ENCODE results near the gene EIF4G1.

EIF4G1 gene

DNA sequence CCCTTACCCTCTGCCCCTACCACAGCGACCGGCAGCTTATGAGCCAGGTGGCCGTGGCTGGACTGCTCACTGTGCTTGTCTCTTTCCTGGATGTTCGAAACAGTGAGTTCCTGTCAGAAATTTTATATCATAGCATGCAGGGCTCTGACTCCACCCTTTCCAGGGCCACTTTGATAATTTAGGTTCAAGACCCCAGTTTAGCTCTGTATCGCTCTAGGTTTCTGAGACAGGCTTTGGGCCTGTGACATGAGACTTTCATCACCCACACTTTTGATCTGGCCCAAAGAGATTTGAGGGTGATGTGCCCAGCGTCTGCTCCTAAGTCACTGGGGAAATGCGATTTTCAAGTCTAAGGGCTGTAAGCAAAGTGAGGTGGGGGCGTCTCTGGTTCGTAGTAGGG lies 6.5 kb upstream of the EIF4G1 start:
- DNase-seq (ENCODE audit: low read depth), result no peak

DNA sequence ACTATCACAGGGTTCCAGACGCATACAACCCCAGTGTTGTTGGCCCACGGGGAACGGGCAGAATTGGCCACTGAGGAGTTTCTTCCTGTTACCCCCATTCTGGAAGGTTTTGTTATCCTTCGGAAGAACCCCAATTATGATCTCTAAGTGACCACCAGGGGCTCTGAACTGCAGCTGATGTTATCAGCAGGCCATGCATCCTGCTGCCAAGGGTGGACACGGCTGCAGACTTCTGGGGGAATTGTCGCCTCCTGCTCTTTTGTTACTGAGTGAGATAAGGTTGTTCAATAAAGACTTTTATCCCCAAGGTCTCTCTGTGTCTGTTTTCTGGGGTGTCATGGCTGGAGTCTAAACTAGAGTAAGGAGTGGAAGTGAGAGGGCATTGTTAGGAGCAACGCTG lies 5.7 kb upstream of the EIF4G1 start:
- no peak for DNase-seq (ENCODE audit: low read depth)

GRCh38 chr3:184311633-184312032 lies 2.8 kb upstream of the EIF4G1 start:
- no peak for DNase-seq (ENCODE audit: low read depth)

DNA sequence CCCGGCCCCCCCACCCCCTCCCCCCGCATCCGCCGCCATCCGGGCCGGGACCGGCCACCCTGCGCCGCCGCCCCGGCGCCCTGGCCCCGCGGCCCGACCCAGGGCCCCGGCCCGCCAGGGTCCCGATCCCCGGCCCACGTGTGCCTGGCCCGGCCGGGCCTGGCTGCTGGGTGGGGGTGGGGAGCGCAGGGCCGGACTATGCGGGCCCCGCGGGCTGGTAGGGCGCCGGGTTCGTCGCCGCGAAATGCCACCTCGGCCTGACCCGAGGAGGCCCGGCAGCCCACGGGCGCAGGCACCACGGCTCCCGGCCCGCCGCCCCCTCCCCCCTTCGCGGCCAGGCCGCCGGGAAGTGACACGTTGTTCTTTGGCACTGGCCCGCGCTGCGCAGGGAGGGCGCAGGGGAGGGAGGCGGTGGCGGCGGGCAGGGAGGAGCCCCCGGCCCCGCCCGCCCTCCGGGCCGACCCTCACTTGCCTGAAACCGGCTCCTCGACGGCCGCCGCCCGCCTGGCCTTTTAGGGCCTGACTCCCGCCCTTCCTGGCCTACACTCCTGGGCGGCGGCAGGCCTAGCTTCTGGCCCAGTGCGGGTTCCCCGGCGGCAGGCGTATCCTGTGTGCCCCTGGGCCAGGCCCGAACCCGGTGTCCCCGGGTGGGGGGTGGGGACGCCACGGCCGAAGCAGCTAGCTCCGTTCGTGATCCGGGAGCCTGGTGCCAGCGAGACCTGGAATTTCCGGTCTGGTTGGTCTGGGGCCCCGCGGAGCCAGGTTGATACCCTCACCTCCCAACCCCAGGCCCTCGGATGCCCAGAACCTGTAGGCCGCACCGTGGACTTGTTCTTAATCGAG lies 515 bp downstream of the EIF4G1 start:
- DNase-seq (ENCODE audit: low read depth), result peak; percentile 55

DNA sequence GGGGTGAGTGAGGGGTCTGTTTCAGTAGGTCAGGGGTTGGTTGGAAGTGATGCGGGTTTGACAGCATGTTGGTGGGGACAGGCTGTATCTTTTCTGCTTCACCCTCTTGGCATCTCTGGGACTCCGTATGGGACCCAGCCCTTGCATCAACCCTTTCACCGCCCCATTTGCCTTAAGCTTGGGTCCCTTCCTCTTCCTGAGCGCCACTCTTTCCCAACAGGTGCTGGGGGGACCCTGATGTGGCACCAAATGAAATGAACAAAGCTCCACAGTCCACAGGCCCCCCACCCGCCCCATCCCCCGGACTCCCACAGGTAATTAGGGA lies 1.1 kb downstream of the EIF4G1 start:
- no peak for DNase-seq (ENCODE audit: low read depth)

DNA sequence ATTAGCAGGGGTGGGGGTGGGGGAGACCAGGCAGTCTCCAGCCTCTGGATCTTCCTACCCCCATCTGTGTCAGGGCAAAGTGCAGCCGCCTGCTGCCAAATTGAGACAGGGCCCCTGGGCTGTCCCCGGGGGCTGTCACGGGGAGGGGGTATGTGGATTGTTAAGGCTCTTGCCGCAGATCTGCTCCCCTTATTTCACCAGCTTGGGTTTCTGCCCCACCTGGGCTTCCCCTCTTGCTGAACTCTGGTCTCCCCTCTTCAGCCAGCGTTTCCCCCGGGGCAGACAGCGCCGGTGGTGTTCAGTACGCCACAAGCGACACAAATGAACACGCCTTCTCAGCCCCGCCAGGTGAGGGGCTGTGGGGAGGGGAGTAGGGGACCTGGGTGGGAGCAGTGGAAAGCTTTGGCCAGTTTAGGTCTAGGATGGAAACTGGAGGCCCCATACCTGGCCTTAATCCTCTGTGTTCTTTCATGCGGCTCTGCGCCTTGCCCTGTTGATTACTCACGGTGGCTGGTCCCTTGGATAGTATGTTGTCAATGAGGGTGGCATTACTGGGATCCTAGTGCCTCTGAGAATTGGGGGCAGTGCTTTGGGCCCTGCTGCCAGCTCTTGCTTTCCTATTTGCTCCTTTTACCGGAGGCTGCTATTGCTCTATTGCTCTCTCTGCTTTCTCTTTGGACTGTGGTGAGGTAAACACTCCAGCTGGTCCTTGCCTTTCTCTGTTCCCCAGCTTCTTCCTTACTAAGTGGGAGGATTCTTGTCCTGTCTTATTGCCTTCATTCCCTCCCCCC lies 1.7 kb downstream of the EIF4G1 start:
- DNase-seq (ENCODE audit: low read depth), result no peak

- DNase-seq (ENCODE audit: low read depth), result no peak
Measured at GRCh38 chr3:184316792-184317191, 2.4 kb downstream of the EIF4G1 start.

DNA sequence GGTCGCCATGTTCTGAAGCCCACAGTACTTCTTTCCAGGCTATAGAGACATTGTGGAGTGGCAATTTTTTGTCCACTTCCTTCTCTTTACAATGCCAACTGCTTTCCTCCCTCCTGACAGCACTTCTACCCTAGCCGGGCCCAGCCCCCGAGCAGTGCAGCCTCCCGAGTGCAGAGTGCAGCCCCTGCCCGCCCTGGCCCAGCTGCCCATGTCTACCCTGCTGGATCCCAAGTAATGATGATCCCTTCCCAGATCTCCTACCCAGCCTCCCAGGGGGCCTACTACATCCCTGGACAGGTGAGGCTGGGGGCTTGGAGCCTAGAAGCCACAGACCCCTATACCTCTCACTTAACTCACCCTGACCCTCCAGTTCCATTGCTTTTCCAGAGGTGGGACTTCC lies 2.8 kb downstream of the EIF4G1 start:
- no peak for DNase-seq (ENCODE audit: low read depth)

- no peak for DNase-seq (ENCODE audit: low read depth)
Measured at GRCh38 chr3:184320104-184320445, 5.7 kb downstream of the EIF4G1 start.

GRCh38 chr3:184321666-184322065 lies 7.3 kb downstream of the EIF4G1 start:
- DNase-seq (ENCODE audit: low read depth), result no peak

DNA sequence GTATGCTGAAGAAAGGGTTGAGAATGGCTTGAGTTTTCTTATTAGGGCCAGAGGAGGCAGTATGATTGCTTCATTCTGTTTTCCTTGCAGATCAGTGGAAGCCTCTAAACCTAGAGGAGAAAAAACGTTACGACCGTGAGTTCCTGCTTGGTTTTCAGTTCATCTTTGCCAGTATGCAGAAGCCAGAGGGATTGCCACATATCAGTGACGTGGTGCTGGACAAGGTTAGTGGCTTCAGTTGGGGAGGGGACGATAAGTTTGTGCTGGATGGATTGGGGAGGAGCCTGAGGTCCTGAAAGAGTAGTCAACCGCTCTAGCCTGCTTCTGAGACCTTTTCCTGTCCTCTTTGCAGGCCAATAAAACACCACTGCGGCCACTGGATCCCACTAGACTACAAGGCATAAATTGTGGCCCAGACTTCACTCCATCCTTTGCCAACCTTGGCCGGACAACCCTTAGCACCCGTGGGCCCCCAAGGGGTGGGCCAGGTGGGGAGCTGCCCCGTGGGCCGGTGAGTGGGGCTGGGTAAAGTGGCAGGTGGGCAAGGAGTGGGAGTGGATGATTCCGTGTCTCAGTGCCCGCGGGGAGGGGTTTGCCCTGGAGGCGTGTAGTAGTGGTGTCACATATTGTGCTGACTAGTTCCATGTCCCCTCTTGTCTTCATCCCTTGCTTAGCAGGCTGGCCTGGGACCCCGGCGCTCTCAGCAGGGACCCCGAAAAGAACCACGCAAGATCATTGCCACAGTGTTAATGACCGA lies 8.5 kb downstream of the EIF4G1 start:
- DNase-seq (ENCODE audit: low read depth), result no peak

- no peak for DNase-seq (ENCODE audit: low read depth)
Measured at GRCh38 chr3:184323696-184324095, 9.3 kb downstream of the EIF4G1 start.

DNA sequence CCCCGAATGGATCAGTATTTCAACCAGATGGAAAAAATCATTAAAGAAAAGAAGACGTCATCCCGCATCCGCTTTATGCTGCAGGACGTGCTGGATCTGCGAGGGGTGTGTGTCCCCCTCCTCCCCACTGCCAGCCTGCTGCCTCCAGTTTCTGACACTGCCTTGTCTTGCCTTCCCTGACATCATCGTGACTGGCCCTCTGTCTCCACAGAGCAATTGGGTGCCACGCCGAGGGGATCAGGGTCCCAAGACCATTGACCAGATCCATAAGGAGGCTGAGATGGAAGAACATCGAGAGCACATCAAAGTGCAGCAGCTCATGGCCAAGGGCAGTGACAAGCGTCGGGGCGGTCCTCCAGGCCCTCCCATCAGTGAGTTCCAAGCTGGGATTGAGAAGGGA lies 10.9 kb downstream of the EIF4G1 start:
- DNase-seq (ENCODE audit: low read depth), result no peak

DNA sequence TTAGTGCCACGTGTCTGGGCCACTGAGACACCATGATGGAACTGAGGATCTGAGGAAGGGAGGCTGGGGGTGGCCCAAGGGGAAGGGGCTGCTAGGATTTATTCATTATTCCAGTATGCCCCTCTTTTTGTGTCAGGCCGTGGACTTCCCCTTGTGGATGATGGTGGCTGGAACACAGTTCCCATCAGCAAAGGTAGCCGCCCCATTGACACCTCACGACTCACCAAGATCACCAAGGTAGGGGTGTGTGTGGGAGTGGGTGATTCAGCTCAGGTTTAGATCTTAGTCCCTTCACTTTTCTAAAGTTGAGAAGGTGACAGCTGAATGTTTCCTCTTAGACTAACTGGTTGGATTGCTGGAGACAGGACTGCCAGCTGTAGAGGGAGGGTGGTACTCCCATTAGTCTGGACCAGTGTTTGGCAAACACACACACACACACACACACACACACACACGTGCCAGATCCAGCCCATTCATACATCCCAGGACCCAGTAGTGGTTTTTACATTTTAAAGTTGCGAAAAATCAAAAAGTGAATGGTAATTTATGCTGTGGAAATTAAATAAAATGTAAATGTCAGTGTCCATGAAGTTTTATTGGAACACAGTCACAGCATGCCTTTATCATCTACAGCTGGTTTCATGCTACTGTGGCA lies 11.4 kb downstream of the EIF4G1 start:
- no peak for DNase-seq (ENCODE audit: low read depth)

- DNase-seq (ENCODE audit: low read depth), result no peak
Measured at GRCh38 chr3:184327171-184327570, 12.8 kb downstream of the EIF4G1 start.

DNA sequence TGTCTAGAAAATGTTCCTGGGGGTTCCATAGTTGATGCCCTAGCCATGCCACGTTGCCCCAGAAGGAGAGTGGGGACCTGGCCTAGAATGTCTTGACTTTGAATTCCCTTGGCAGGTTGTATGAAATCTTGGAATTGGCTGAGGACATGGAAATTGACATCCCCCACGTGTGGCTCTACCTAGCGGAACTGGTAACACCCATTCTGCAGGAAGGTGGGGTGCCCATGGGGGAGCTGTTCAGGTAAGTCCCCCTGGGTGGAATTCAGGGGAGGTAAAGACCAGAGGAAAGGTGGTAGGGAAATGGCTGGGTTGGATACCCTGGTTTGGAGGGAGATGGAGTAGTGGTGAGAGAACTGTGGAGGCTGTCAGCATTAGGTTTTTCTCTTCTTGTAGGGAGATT lies 14.1 kb downstream of the EIF4G1 start:
- no peak for DNase-seq (ENCODE audit: low read depth)

DNA sequence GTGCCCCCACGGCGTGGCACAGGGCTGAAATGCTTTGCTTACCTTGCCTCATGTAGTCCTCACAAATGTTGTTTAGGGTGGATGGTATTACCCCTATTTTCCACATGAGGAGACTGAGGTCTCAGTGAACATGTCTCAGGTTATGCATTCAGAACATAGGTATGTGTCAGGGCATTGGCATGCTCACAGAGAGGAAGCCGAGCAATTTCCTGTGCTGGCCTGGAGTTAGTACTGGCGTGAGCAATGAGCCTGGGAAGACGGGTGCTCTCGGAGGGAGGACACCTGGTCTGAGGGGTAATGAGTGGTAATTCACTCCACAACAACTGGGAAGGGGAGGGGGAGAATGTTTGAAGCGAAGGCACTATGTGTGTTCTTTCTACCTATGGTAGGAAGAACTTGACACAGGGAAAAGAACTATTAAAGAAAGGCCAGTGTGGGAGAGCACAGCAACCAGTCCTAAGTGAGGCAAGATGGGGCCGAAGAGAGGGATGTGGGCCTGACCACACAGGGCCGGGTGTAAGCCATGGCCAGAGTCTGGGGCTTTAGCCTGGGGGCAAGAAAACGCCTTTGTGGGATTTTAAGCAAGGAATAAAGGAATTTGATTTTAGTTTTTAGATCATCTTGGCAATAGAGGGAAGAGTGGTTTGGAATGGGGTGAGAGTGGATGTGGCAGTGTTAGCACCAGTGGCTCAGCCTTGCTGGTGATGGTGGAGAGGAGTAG lies 18.1 kb downstream of the EIF4G1 start:
- DNase-seq (ENCODE audit: low read depth), result no peak

- DNase-seq (ENCODE audit: low read depth), result no peak
Measured at GRCh38 chr3:184333190-184333589, 18.8 kb downstream of the EIF4G1 start.

- no peak for DNase-seq (ENCODE audit: low read depth)
Measured at GRCh38 chr3:184333700-184334099, 19.3 kb downstream of the EIF4G1 start.

DNA sequence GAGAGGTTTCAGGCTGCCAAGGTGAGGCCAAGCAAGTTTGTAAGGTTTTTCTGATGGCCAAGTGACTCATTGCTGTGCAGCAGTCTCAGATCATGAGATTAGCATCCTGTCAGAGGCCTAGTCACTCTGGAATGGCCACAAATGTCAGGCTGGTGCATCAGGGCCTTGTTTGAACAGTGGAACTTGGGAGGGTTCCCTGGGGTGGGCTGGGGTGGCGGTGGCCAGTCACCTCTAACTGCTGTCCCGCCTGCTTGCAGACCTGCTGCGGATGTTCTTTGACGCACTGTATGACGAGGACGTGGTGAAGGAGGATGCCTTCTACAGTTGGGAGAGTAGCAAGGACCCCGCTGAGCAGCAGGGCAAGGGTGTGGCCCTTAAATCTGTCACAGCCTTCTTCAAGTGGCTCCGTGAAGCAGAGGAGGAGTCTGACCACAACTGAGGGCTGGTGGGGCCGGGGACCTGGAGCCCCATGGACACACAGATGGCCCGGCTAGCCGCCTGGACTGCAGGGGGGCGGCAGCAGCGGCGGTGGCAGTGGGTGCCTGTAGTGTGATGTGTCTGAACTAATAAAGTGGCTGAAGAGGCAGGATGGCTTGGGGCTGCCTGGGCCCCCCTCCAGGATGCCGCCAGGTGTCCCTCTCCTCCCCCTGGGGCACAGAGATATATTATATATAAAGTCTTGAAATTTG lies 20.2 kb downstream of the EIF4G1 start:
- DNase-seq (ENCODE audit: low read depth), result peak; percentile 24

GRCh38 chr3:184335291-184335660 lies 20.9 kb downstream of the EIF4G1 start:
- DNase-seq (ENCODE audit: low read depth), result no peak
